SK-N-SH (cell line): ENCODE results near the gene NEAT1.

ENCODE experiments used
- FOXM1 ChIP-seq: IDR thresholded peaks from 2 replicates; pipeline ENCODE4 v1.4.0; 2012; ENCODE audit warnings: low read depth, mild to moderate bottlenecking
- GABPA ChIP-seq: IDR thresholded peaks from 2 replicates; pipeline ENCODE4 v1.4.0; 2012; ENCODE audit warnings: low read depth, mild to moderate bottlenecking
- MXI1 ChIP-seq: IDR thresholded peaks from 2 replicates; pipeline ENCODE4 v1.6.1; 2012; ENCODE audit warnings: mild to moderate bottlenecking, low read depth, low read length, improper control_type of control experiment
- RAD21 ChIP-seq: IDR thresholded peaks from 2 replicates; pipeline ENCODE4 v1.6.1; 2012; ENCODE audit warnings: mild to moderate bottlenecking, low read length
- RCOR1 ChIP-seq: fragments of 150-350 bp; IDR thresholded peaks from 2 replicates; pipeline ENCODE4 v1.6.1; 2017; ENCODE audit warnings: antibody characterized with exemption, low read length
- SMC3 ChIP-seq: IDR thresholded peaks from 2 replicates; pipeline ENCODE4 v1.6.1; 2012; ENCODE audit warnings: low read depth, low read length, improper control_type of control experiment
- TAF1 ChIP-seq: IDR thresholded peaks from 2 replicates; pipeline ENCODE4 v1.6.1; 2012; ENCODE audit warnings: low read depth, mild to moderate bottlenecking, low read length, moderate library complexity, borderline replicate concordance
- TEAD4 ChIP-seq: IDR thresholded peaks from 2 replicates; pipeline ENCODE4 v1.4.0; 2012; ENCODE audit warnings: mild to moderate bottlenecking, borderline replicate concordance; ENCODE audit not compliant: insufficient read depth
- TF ChIP-seq, protein P1 (sequence below): fragments of 150-350 bp; IDR thresholded peaks from 2 replicates; pipeline ENCODE4 v1.6.1; 2016; ENCODE audit warnings: mild to moderate bottlenecking, low read depth, low read length
- TF ChIP-seq, protein P2 (sequence below): fragments of 200-600 bp; sonication (generic); IDR thresholded peaks from 2 replicates; pipeline ENCODE4 v1.6.1; 2017; ENCODE audit warnings: antibody characterized with exemption, mild to moderate bottlenecking, moderate library complexity
- TF ChIP-seq, protein P3 (sequence below): IDR thresholded peaks from 2 replicates; pipeline ENCODE4 v1.4.0; 2012; ENCODE audit warnings: low read depth

DNA sequence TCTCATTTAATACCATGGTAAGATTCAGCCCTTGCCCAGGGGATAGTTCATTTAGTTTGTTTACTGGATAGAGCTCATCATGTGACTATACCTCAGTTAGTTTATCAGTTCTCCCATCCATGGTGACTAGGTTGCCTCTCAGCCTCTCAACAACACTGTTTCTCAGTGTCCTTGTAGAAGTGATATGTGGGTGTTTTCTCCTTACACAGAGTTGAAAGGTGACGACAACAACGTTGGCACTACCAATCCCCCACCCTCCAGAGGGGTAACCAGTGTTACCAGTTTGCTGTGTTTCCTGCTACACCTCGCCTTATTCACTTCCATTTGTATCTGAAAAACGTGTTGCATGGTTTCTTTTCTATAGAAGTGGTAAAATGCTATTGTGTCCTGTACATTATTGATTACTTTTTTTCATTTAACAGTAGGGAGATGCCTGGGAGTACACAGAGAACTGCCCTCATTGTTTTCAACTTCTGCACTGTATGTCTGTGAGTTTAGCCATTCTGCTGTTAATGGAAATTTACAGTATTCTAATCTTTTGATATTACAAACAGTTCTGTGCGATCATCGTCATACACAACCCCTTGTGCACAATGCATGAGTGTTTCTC, 11.6 kb downstream of the NEAT1 start:
- TF ChIP-seq, protein P1, sequence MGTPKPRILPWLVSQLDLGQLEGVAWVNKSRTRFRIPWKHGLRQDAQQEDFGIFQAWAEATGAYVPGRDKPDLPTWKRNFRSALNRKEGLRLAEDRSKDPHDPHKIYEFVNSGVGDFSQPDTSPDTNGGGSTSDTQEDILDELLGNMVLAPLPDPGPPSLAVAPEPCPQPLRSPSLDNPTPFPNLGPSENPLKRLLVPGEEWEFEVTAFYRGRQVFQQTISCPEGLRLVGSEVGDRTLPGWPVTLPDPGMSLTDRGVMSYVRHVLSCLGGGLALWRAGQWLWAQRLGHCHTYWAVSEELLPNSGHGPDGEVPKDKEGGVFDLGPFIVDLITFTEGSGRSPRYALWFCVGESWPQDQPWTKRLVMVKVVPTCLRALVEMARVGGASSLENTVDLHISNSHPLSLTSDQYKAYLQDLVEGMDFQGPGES, result no peak
- TF ChIP-seq, protein P2, sequence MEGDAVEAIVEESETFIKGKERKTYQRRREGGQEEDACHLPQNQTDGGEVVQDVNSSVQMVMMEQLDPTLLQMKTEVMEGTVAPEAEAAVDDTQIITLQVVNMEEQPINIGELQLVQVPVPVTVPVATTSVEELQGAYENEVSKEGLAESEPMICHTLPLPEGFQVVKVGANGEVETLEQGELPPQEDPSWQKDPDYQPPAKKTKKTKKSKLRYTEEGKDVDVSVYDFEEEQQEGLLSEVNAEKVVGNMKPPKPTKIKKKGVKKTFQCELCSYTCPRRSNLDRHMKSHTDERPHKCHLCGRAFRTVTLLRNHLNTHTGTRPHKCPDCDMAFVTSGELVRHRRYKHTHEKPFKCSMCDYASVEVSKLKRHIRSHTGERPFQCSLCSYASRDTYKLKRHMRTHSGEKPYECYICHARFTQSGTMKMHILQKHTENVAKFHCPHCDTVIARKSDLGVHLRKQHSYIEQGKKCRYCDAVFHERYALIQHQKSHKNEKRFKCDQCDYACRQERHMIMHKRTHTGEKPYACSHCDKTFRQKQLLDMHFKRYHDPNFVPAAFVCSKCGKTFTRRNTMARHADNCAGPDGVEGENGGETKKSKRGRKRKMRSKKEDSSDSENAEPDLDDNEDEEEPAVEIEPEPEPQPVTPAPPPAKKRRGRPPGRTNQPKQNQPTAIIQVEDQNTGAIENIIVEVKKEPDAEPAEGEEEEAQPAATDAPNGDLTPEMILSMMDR, result no peak
- no peak for TF ChIP-seq TAF1
- TF ChIP-seq MXI1, result no peak
- no peak for TF ChIP-seq FOXM1
- TF ChIP-seq RAD21, result no peak
- TF ChIP-seq, protein P3, sequence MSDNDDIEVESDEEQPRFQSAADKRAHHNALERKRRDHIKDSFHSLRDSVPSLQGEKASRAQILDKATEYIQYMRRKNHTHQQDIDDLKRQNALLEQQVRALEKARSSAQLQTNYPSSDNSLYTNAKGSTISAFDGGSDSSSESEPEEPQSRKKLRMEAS, result no peak
- no peak for TF ChIP-seq GABPA
- TF ChIP-seq SMC3, result no peak
- no peak for TF ChIP-seq RCOR1
- TF ChIP-seq TEAD4, result no peak
